CD14-positive monocyte (primary cell): ENCODE data around the gene INPP5A. TPM values are rescaled to one million over a fixed set of nuclear protein-coding genes. Genes with fewer than 3 reads are reported as not detected.

Source experiments
- DNase-seq, 3 donors: peaks; one replicate each; pipeline ENCODE4 v3.0.0-alpha.2; 2011 to 2022
- H2AFZ ChIP-seq: 2 replicates; pipeline ENCODE4 v1.6.0; 2012; ENCODE audit warnings: mild to moderate bottlenecking, low read depth, low read length, inconsistent platforms; ENCODE audit not compliant: insufficient read depth, poor library complexity, severe bottlenecking
- H3K27ac ChIP-seq, 2 donors: 1 replicate in 1 of 2; 2 replicates in 1 of 2; pipeline ENCODE4 v1.5.1; 2012 to 2013; ENCODE audit warnings: low read length in 2 of 2, control low read depth in 1 of 2, inconsistent platforms in 1 of 2, low read depth in 1 of 2, mild to moderate bottlenecking in 1 of 2
- H3K27me3 ChIP-seq, 2 donors: one replicate each; pipeline versions ENCODE4 v1.6.0 to v1.6.1; 2011 to 2013; ENCODE audit warnings: low read length in 2 of 2; ENCODE audit not compliant: control insufficient read depth in 2 of 2, insufficient read depth in 2 of 2
- H3K36me3 ChIP-seq, 2 donors: replicated peaks in 1 of 2; 1 replicate in 1 of 2; 2 replicates in 1 of 2; pipeline versions ENCODE4 v1.5.1 to v1.6.1; 2012 to 2013; ENCODE audit warnings: low read length in 2 of 2, control low read depth in 1 of 2, inconsistent platforms in 1 of 2, mild to moderate bottlenecking in 1 of 2; ENCODE audit not compliant: insufficient read depth in 2 of 2, control insufficient read depth in 1 of 2
- H3K4me1 ChIP-seq, 2 donors: 1 replicate in 1 of 2; 2 replicates in 1 of 2; pipeline versions ENCODE4 v1.5.1 to v1.6.1; 2012 to 2013; ENCODE audit warnings: low read length in 2 of 2, control low read depth in 1 of 2, inconsistent platforms in 1 of 2, mild to moderate bottlenecking in 1 of 2, moderate library complexity in 1 of 2; ENCODE audit not compliant: insufficient read depth in 2 of 2, control insufficient read depth in 1 of 2
- H3K4me2 ChIP-seq: replicated peaks from 2 replicates; pipeline ENCODE3; 2012; ENCODE audit warnings: low read length, moderate library complexity, mild to moderate bottlenecking; ENCODE audit not compliant: poor library complexity, severe bottlenecking; ENCODE audit errors: extremely low read depth
- H3K4me3 ChIP-seq, 3 experiments: fragments of 200-600 bp in 1 of 3; sonication (generic) in 1 of 3; replicated peaks in 1 of 3; 1 replicate in 2 of 3; 2 replicates in 1 of 3; pipeline ENCODE4 v1.5.1; 2011 to 2013; ENCODE audit warnings: low read length in 3 of 3, mild to moderate bottlenecking in 3 of 3, control low read depth in 2 of 3, low read depth in 2 of 3, inconsistent platforms in 1 of 3, moderate library complexity in 1 of 3
- H3K79me2 ChIP-seq: 2 replicates; pipeline ENCODE4 v1.6.0; 2012; ENCODE audit warnings: mild to moderate bottlenecking, control low read depth, inconsistent platforms, low read length, moderate library complexity; ENCODE audit not compliant: insufficient read depth
- H3K9ac ChIP-seq: 2 replicates; pipeline ENCODE4 v1.6.0; 2017; ENCODE audit warnings: low read length, mild to moderate bottlenecking; ENCODE audit not compliant: insufficient read depth, poor library complexity, severe bottlenecking
- H3K9me3 ChIP-seq, 2 donors: replicated peaks in 1 of 2; 1 replicate in 1 of 2; 2 replicates in 1 of 2; pipeline versions ENCODE4 v1.5.1 to v1.6.1; 2012 to 2013; ENCODE audit warnings: low read length in 2 of 2, control low read depth in 1 of 2; ENCODE audit not compliant: control insufficient read depth in 1 of 2, insufficient read depth in 1 of 2
- H4K20me1 ChIP-seq: 2 replicates; pipeline ENCODE4 v1.6.0; 2012; ENCODE audit warnings: mild to moderate bottlenecking, low read length, control low read depth, moderate library complexity; ENCODE audit not compliant: insufficient read depth
- H3K27ac Mint-ChIP-seq, 7 donors: one replicate each; pipeline ENCODE4 v1.8.0; 2020; ENCODE audit warnings: mild to moderate bottlenecking in 7 of 7, mixed read lengths in 7 of 7, moderate library complexity in 6 of 7, inconsistent platforms in 2 of 7
- H3K27me3 Mint-ChIP-seq, 3 donors: one replicate each; pipeline ENCODE4 v1.8.0; 2021 to 2022; ENCODE audit warnings: low read depth in 3 of 3, mild to moderate bottlenecking in 3 of 3, mixed read lengths in 3 of 3, moderate library complexity in 3 of 3, inconsistent platforms in 1 of 3
- H3K36me3 Mint-ChIP-seq, 2 donors: one replicate each; pipeline ENCODE4 v1.8.0; 2020; ENCODE audit warnings: mixed read lengths in 2 of 2, inconsistent platforms in 1 of 2, mild to moderate bottlenecking in 1 of 2
- H3K4me1 Mint-ChIP-seq: one replicate; pipeline ENCODE4 v1.8.0; 2020; ENCODE audit warnings: mild to moderate bottlenecking, mixed read lengths
- H3K4me3 Mint-ChIP-seq, 2 donors: one replicate each; pipeline ENCODE4 v1.8.0; 2020; ENCODE audit warnings: mild to moderate bottlenecking in 2 of 2, mixed read lengths in 2 of 2, moderate library complexity in 1 of 2
- H3K9me3 Mint-ChIP-seq, 7 donors: one replicate each; pipeline ENCODE4 v1.8.0; 2020 to 2022; ENCODE audit warnings: mixed read lengths in 7 of 7, mild to moderate bottlenecking in 6 of 7, moderate library complexity in 6 of 7, inconsistent platforms in 2 of 7
- CTCF ChIP-seq: fragments of 200-600 bp; IDR thresholded peaks from one replicate; pipeline ENCODE4 v1.8.0; 2022; ENCODE audit warnings: antibody characterized with exemption, mild to moderate bottlenecking
- WGBS: methylation state at CpG from one replicate; pipeline ENCODE4 v1.1.5; 2013; ENCODE audit warnings: missing lambda C conversion rate; ENCODE audit not compliant: insufficient coverage; 5-methylcytosine and 5-hydroxymethylcytosine counted together
- intact Hi-C, 2 donors: fragments of 100-400 bp; cut with micrococcal nuclease; formaldehyde crosslinking; loops; one replicate each; pipeline versions ENCODE4 v1.15.0 to v1.15.1; 2023
- polyA plus RNA-seq, 3 donors: library from polyadenylated mRNA; depleted of rRNA in 1 of 3; unstranded in 2 of 3; stranded (reverse) in 1 of 3; fragments of 300-500 nt in 2 of 3; fragments of >200 nt in 1 of 3; fragmentation: Illumina TruSeq in 2 of 3; gene quantifications; 1 replicate in 2 of 3; 2 replicates in 1 of 3; pipeline ENCODE4 v1.2.3, GENCODE V29; 2012 to 2021

INPP5A gene
- polyA plus RNA-seq, 3 donors: 0.87 to 17.2 (median 2.9) TPM

DNA sequence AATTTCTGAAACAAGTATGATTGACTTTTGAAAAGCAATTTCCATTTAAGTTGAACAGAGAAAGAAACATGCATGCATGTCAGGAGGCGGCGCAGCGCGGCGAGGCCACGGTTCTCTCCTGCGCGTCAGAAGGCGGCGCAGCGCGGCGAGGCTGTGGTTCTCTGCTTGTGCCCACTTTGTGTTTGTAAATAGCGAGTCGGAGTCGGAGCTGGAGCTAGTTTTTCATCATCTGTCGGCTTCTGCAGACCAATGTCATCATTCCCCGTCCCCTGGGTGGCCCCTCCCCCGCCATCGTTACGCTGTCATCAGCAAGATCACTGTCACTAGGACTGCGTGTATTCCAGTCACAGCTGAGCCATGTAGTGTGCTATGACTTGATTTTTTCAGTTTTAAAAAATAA is 49.2 kb downstream of the INPP5A start:
- H3K9ac ChIP-seq: peak overlapping the region; percentile 29
- H3K27ac ChIP-seq: peak overlapping the region; percentile 91 to 95
- H3K27me3 ChIP-seq: no peaks in the 10 kb centered on the region
- TF ChIP-seq CTCF: no peak
- Mint-ChIP-seq H3K4me1 (peaks cover 72% of the 10 kb centered on the region), H3K36me3 (peaks cover 37 to 41% of the 10 kb centered on the region in 2 donors), H3K27me3 (peaks cover 0 to 24% (median 8%) of the 10 kb centered on the region in 3 donors), H3K9me3 (peaks cover 0 to 6% (median 0%) of the 10 kb centered on the region in 7 donors), H3K27ac (peak overlapping the region; percentile 97 to 99 (median 99)), H3K4me3 (peak overlapping the region; percentile 62 to 81)
- H3K9me3 ChIP-seq: no peaks in the 10 kb centered on the region
- intact Hi-C loops: loop anchor here in 1 of 2 donors (5.0 kb wide), 2 partner anchors 49 to 51 kb away; partner anchors contain the start of gene INPP5A
- peaks cover 8% of the 10 kb centered on the region for H4K20me1 ChIP-seq
- H3K4me1 ChIP-seq: peaks cover 62 to 63% of the 10 kb centered on the region in 2 donors
- no peaks in the 10 kb centered on the region for H3K36me3 ChIP-seq
- DNase-seq: peak in 2 of 3 donors; percentile 33 to 51
- 86% methylated on average over 20 of the region's 22 CpGs for WGBS
- H3K79me2 ChIP-seq: peaks cover 86% of the 10 kb centered on the region
- H3K4me2 ChIP-seq: peak overlapping the region; percentile 69
- peak overlapping the region in 1 of 3 experiments; percentile 63 for H3K4me3 ChIP-seq
- no peak overlapping the region for H2AFZ ChIP-seq

DNA sequence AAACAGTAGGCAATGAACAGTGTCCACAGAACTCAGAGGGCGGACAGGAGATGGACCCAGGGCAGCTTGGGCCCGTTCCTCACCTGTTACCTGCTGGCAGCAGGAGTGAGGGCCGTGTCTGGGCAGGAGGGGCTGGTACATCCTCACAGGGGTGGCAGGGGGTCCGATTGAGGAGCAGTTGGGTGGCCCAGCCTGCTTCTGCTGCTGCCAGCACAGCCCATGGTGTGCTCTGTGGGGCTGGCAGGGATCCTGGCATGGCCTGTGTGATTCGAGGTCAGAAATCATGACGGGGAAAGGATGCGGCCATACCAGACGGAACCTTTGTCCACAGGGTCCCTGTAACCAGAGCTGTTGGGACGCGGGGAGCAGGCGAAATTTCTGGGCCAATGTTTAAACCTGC is 49.6 kb downstream of the INPP5A start:
- Histone ChIP-seq H3K4me1 (peaks cover 67% of the 10 kb centered on the region in 2 donors), H3K79me2 (peaks cover 86% of the 10 kb centered on the region), H3K36me3 (no peaks in the 10 kb centered on the region), H3K9ac (peak overlapping the region; percentile 29), H3K4me3 (peak overlapping the region in 1 of 3 experiments; percentile 63), H3K9me3 (no peaks in the 10 kb centered on the region), H2AFZ (no peak overlapping the region), H3K27ac (peak overlapping the region; percentile 91 to 95), H3K4me2 (peak overlapping the region; percentile 69), H4K20me1 (peaks cover 8% of the 10 kb centered on the region), H3K27me3 (no peaks in the 10 kb centered on the region)
- 89% methylated on average over 10 of the region's 11 CpGs for WGBS
- Mint-ChIP-seq H3K27me3 (peaks cover 0 to 24% (median 8%) of the 10 kb centered on the region in 3 donors), H3K36me3 (peaks cover 37 to 41% of the 10 kb centered on the region in 2 donors), H3K4me1 (peaks cover 76% of the 10 kb centered on the region), H3K27ac (peak overlapping the region; percentile 97 to 99 (median 99)), H3K4me3 (peak overlapping the region; percentile 27 to 81), H3K9me3 (peaks cover 0 to 6% (median 0%) of the 10 kb centered on the region in 7 donors)
- TF ChIP-seq CTCF: no peak
- peak in 1 of 3 donors; percentile 3 for DNase-seq
- intact Hi-C loops: loop anchor here in 1 of 2 donors (5.0 kb wide), 2 partner anchors 50 kb away; partner anchors contain the start of gene INPP5A
